ENCODE data around the gene SLC35E1.

Gene SLC35E1

DNA sequence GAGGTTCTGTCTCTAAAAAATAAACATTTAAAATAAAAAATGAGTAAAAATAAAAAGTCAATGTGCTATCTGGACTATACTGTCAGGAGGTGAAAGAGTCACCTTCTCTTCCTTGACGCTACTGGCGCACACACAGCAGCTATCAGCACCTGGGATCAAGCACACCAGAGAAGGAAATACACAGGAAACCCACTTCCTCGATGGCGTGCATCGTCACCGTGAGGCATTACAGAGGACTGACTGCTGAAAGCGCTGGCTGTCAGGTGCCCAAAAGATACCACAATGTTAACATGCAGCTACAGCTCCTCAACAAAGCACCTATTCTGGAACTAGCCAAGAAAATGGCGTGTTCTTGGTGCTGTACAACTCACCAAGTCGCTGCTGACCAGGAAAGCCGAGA lies 6.1 kb downstream of the SLC35E1 start:
- H3F3A ChIP-seq (ENCODE audit: insufficient read depth) = no peaks in the 10 kb centered on the region
- H2AFZ ChIP-seq (ENCODE audit: low read depth, low read length, severe bottlenecking) = no peak overlapping the region
- H3K9ac ChIP-seq (ENCODE audit: low read length) = no peak overlapping the region
- H3K4me3 ChIP-seq (ENCODE audit: insufficient read depth, low read length, poor library complexity, severe bottlenecking) = no peak overlapping the region
- H3K79me2 ChIP-seq (ENCODE audit: insufficient read depth, low read length) = peaks cover 20% of the 10 kb centered on the region
- no peaks in the 10 kb centered on the region for H3K9me3 ChIP-seq (ENCODE audit: insufficient read depth, low read length)
- H3K4me2 ChIP-seq (ENCODE audit: low read depth, low read length, poor library complexity, severe bottlenecking) = no peak overlapping the region
- no peak overlapping the region for H3K27ac ChIP-seq (ENCODE audit: low read depth, low read length)
- H3K9me2 ChIP-seq (replicated peaks; ENCODE audit: insufficient read depth, low read length) = no peaks in the 10 kb centered on the region
- peaks cover 8% of the 10 kb centered on the region; the same call in 1 of the 2 replicates for H3K36me3 ChIP-seq (ENCODE audit: low read length)
- no peak for TF ChIP-seq EZH2phosphoT487 (conservative IDR thresholded peaks at IDR 0.05; ENCODE audit: low read length)
- TF ChIP-seq, protein P1, sequence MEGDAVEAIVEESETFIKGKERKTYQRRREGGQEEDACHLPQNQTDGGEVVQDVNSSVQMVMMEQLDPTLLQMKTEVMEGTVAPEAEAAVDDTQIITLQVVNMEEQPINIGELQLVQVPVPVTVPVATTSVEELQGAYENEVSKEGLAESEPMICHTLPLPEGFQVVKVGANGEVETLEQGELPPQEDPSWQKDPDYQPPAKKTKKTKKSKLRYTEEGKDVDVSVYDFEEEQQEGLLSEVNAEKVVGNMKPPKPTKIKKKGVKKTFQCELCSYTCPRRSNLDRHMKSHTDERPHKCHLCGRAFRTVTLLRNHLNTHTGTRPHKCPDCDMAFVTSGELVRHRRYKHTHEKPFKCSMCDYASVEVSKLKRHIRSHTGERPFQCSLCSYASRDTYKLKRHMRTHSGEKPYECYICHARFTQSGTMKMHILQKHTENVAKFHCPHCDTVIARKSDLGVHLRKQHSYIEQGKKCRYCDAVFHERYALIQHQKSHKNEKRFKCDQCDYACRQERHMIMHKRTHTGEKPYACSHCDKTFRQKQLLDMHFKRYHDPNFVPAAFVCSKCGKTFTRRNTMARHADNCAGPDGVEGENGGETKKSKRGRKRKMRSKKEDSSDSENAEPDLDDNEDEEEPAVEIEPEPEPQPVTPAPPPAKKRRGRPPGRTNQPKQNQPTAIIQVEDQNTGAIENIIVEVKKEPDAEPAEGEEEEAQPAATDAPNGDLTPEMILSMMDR (IDR thresholded peaks at IDR 0.05; ENCODE audit: insufficient read depth, low read length, poor library complexity, severe bottlenecking) = no peak
- H3K27me3 ChIP-seq (ENCODE audit: low read length) = no peaks in the 10 kb centered on the region
- H4K20me1 ChIP-seq (ENCODE audit: low read depth, low read length) = no peaks in the 10 kb centered on the region

DNA sequence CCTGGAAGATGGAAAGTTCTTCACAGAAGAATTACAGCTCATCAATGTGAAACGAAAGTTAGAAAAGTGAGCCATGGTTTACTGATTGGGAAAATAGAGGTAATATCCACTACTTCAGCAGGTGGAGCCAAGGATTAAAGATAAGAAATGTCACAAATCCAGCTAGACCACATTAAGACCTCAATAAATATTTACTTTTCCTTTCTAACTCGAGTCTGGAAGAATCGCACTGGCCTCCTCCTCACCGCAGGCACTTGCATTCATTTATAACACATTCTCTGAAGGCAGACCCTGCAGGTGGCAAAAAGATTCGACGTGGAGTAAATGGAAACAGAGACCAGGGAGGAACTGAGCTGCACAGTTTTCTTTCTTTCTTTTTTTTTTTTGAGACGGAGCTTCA lies 7.4 kb downstream of the SLC35E1 start:
- Histone ChIP-seq H3F3A (ENCODE audit: insufficient read depth) (no peaks in the 10 kb centered on the region), H3K36me3 (ENCODE audit: low read length) (peaks cover 9% of the 10 kb centered on the region; the same call in 1 of the 2 replicates), H2AFZ (ENCODE audit: low read depth, low read length, severe bottlenecking) (no peak overlapping the region), H3K27me3 (ENCODE audit: low read length) (no peaks in the 10 kb centered on the region), H3K79me2 (ENCODE audit: insufficient read depth, low read length) (peaks cover 7% of the 10 kb centered on the region), H3K9me3 (ENCODE audit: insufficient read depth, low read length) (no peaks in the 10 kb centered on the region), H3K4me2 (ENCODE audit: low read depth, low read length, poor library complexity, severe bottlenecking) (no peak overlapping the region), H3K4me3 (ENCODE audit: insufficient read depth, low read length, poor library complexity, severe bottlenecking) (no peak overlapping the region), H4K20me1 (ENCODE audit: low read depth, low read length) (no peaks in the 10 kb centered on the region), H3K9ac (ENCODE audit: low read length) (no peak overlapping the region), H3K27ac (ENCODE audit: low read depth, low read length) (no peak overlapping the region), H3K9me2 (replicated peaks; ENCODE audit: insufficient read depth, low read length) (no peaks in the 10 kb centered on the region)
- TF ChIP-seq, protein P1 (IDR thresholded peaks at IDR 0.05; ENCODE audit: insufficient read depth, low read length, poor library complexity, severe bottlenecking) = no peak
- no peak for TF ChIP-seq EZH2phosphoT487 (conservative IDR thresholded peaks at IDR 0.05; ENCODE audit: low read length)

GRCh38 chr19:16562608-16563025 lies 9.6 kb downstream of the SLC35E1 start:
- Histone ChIP-seq H3K27ac (ENCODE audit: low read depth, low read length) (no peak overlapping the region), H4K20me1 (ENCODE audit: low read depth, low read length) (no peaks in the 10 kb centered on the region), H2AFZ (ENCODE audit: low read depth, low read length, severe bottlenecking) (no peak overlapping the region), H3F3A (ENCODE audit: insufficient read depth) (no peaks in the 10 kb centered on the region), H3K36me3 (ENCODE audit: low read length) (peaks cover 13% of the 10 kb centered on the region; the same call in 1 of the 2 replicates), H3K9ac (ENCODE audit: low read length) (no peak overlapping the region), H3K4me3 (ENCODE audit: insufficient read depth, low read length, poor library complexity, severe bottlenecking) (no peak overlapping the region), H3K27me3 (ENCODE audit: low read length) (no peaks in the 10 kb centered on the region), H3K9me3 (ENCODE audit: insufficient read depth, low read length) (no peaks in the 10 kb centered on the region), H3K79me2 (ENCODE audit: insufficient read depth, low read length) (no peaks in the 10 kb centered on the region), H3K4me2 (ENCODE audit: low read depth, low read length, poor library complexity, severe bottlenecking) (no peak overlapping the region), H3K9me2 (replicated peaks; ENCODE audit: insufficient read depth, low read length) (no peaks in the 10 kb centered on the region)
- TF ChIP-seq, protein P1 (IDR thresholded peaks at IDR 0.05; ENCODE audit: insufficient read depth, low read length, poor library complexity, severe bottlenecking) = no peak
- TF ChIP-seq EZH2phosphoT487 (conservative IDR thresholded peaks at IDR 0.05; ENCODE audit: low read length) = no peak

Measured in SU-DHL-6 (cell line).